ENCODE data around the gene USP47. TPM values are rescaled to one million over a fixed set of nuclear protein-coding genes. Genes with fewer than 3 reads are reported as not detected.

Gene USP47
- total and polyA plus RNA-seq, 8 donors = 40.9 to 127 (median 108) TPM

GRCh38 chr11:11805228-11805627 lies 36.5 kb upstream of the USP47 start:
- no peak overlapping the region for H3K27ac ChIP-seq
- TF ChIP-seq CTCF (IDR thresholded peaks at IDR 0.05) = no peak
- intact Hi-C loops (cut with DNase I) = no loop called here
- no peaks in the 10 kb centered on the region for H3K9me3 ChIP-seq
- H3K4me1 ChIP-seq = peaks cover 0 to 3% of the 10 kb centered on the region in 2 donors
- ATAC-seq (no peak), DNase-seq (no peak)
- no peak overlapping the region for H3K4me3 ChIP-seq
- no peaks in the 10 kb centered on the region for H3K36me3 ChIP-seq
- H3K27me3 ChIP-seq = no peaks in the 10 kb centered on the region

DNA sequence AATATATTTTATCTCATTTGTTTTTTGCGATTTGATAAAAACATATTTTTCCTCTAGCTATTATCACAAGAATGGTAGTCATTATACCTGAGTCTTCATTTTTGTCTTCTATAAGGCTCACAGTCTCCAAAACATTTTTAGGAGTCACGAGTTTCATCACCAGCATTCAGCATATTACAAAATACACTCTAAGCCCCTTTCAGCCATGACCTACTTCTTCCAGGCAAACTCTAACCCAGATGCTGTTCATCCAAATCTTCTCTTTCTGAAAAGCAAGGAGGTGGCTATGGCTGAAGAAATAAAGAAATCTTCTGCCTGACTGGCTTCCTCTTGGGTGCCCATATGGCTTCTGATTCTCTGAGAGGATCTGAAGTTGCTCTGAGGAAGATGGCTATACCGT lies 35.7 kb upstream of the USP47 start:
- Histone ChIP-seq H3K27me3 (no peaks in the 10 kb centered on the region), H3K9me3 (no peaks in the 10 kb centered on the region), H3K27ac (peak overlapping the region in 1 of 2 donors; percentile 3), H3K36me3 (no peaks in the 10 kb centered on the region), H3K4me1 (peaks cover 0 to 3% of the 10 kb centered on the region in 2 donors), H3K4me3 (no peak overlapping the region)
- no peak for DNase-seq
- intact Hi-C loops (cut with DNase I) = no loop called here
- no peak for TF ChIP-seq CTCF (IDR thresholded peaks at IDR 0.05)
- ATAC-seq = no peak

- intact Hi-C loops (cut with DNase I) = no loop called here
- Histone ChIP-seq H3K9me3 (no peaks in the 10 kb centered on the region), H3K27ac (peak overlapping the region in 1 of 2 donors; percentile 3), H3K4me3 (no peak overlapping the region), H3K36me3 (no peaks in the 10 kb centered on the region), H3K27me3 (no peaks in the 10 kb centered on the region), H3K4me1 (peaks cover 0 to 3% of the 10 kb centered on the region in 2 donors)
- no peak for ATAC-seq
- TF ChIP-seq CTCF (IDR thresholded peaks at IDR 0.05) = no peak
- no peak for DNase-seq
These were observed 35.2 kb upstream of the USP47 start for GRCh38 chr11:11806586-11806985.

DNA sequence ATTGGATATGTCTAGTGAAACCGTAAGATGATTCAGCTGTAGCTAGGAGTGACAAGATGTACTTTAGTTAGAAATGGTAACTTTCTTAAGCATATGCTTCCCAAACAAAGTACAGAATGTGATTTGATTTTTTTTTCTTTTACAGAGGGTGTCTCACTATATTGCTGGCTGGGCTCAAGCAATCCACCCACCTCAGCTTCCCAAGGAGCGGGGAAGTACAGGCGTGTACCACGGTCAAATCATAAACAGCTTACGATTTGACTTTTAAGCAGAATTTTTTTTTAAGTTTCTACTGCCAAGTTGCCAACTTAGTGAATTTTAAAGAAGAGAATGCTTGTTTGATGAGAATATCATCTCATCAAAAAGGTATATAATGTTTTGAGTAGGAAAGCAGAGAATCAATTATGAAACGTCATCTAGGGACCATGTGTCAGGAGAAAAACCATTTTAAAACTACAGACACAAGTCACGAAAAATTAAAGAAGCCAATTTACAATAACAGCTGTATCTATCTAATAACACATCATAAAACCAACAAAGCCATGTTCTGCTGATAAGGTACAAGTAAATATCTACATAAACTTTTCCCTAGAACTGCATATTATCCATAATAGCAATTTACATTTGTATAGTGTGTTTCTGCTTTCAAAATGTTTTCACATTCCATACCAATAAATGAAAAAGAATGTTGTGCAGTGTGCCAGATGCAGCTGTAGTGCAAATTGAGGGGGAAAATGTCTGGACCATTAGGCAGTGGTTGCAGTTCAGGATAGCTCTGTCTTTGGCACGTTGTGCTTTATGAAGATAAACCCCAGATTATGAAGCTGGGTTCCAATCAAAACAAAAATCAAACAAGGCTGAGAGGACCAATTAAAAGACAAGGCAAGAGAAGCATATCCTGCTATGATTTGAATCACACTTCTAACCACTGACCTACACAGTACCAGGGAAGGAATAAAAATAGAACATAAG lies 33.7 kb upstream of the USP47 start:
- no peaks in the 10 kb centered on the region for H3K27me3 ChIP-seq
- no peaks in the 10 kb centered on the region for H3K36me3 ChIP-seq
- intact Hi-C loops (cut with DNase I) = no loop called here
- ATAC-seq = no peak
- H3K9me3 ChIP-seq = no peaks in the 10 kb centered on the region
- H3K4me1 ChIP-seq = peaks cover 0 to 3% of the 10 kb centered on the region in 2 donors
- H3K4me3 ChIP-seq = no peak overlapping the region
- peak in 2 of 4 donors; percentile 72 to 75 for DNase-seq
- H3K27ac ChIP-seq = no peak overlapping the region
- no peak for TF ChIP-seq CTCF (IDR thresholded peaks at IDR 0.05)

DNA sequence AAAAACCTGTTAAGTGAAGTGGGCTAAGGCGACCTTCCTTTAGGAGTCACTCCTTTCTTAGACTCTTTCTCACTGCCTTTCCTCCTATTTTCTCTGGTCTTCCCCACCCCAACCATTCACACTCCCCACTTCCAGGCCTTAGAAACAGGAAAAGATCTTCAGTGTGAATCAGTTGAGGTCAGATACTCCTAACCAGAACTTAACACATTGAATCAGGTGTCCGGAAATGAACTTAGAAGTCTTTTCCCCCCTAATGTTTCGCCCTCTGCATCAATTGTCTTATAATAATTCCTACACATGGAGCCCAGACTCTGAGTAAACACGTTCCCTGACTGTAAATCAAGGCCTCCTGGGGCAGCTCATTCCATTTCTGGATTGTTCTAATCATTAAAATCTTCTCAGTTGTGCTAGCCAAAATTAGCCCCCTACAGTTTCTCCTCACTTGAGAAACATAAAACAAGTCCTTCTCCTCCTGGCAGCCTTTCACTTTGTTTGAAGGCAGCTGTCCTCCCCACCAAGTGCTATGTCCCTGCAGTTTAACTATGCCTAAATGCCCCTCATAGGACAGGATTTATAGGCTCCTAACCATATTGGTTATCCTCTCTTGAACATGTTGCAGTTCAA lies 32.7 kb upstream of the USP47 start:
- Histone ChIP-seq H3K9me3 (no peaks in the 10 kb centered on the region), H3K27ac (no peak overlapping the region), H3K27me3 (no peaks in the 10 kb centered on the region), H3K4me1 (peaks cover 0 to 3% of the 10 kb centered on the region in 2 donors), H3K36me3 (no peaks in the 10 kb centered on the region), H3K4me3 (no peak overlapping the region)
- TF ChIP-seq CTCF (IDR thresholded peaks at IDR 0.05) = no peak
- ATAC-seq (no peak), DNase-seq (peak in 1 of 4 donors; percentile 26)
- intact Hi-C loops (cut with DNase I) = no loop called here
